T1000 (cell line): ENCODE measurements around the gene SLC12A9.

Source experiments
- DNase-seq: peaks from one replicate; lab custom pipeline; 2025; ENCODE audit warnings: mixed read lengths; lab: John Stamatoyannopoulos, UW

The SLC12A9 gene

DNA sequence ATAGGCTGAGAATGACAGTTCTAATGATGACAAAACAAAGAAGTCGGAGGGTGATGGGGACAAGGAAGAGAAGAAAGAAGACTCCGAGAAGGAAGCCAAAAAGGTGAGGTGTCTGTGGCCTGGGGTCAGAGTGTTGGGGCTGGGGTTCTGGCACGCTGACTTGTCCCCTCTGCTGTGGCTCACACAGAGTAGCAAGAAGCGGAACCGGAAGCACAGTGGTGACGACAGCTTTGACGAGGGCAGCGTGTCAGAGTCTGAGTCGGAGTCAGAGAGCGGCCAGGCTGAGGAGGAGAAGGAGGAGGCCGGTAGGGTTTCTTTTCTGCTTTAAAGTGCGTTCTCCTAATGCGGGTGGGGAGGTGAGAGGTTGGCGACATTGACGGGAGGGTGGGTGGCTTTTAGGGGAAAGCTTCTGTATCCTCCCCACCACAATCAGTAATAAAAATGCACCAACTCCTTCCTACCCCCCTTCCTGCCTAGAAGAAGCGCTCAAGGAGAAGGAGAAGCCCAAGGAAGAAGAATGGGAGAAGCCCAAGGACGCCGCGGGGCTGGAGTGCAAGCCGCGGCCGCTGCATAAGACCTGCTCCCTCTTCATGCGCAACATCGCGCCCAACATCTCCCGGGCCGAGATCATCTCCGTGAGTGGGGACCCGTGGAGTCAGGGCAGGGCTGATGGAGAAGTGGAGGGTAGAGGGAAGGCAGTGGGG, 32.4 kb downstream of the SLC12A9 start:
- DNase-seq, result no peak

DNA sequence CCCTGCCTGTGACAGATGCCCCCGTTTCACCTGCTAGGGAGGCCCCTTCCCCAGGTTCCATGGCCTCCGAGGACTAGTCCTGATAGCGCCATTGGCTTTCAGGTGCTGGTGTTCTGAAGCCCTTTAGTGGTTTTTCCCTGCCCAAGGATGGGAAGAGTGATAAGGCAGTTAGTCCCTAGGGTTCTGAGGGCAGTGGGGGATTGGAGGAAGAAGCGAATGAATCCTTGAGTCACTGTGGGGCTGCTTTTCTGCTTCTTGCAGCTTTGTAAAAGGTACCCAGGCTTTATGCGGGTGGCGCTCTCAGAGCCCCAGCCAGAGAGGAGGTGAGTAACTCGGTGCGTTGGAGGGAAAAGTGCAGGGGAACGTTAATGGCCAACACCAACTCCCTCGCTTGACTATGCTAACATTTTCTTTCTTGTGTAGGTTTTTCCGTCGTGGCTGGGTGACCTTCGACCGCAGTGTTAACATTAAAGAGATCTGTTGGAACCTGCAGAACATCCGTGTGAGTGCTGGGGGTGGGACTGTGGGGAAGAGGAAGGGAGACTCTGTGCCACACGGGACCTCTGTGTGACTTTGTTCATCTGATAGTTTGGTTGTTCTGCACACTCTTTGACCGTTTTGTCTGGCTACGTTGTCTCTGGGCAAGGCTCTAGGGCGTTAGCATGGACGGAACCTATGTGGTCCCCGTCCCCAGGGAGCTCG, 33.1 kb downstream of the SLC12A9 start:
- DNase-seq, result no peak

DNA sequence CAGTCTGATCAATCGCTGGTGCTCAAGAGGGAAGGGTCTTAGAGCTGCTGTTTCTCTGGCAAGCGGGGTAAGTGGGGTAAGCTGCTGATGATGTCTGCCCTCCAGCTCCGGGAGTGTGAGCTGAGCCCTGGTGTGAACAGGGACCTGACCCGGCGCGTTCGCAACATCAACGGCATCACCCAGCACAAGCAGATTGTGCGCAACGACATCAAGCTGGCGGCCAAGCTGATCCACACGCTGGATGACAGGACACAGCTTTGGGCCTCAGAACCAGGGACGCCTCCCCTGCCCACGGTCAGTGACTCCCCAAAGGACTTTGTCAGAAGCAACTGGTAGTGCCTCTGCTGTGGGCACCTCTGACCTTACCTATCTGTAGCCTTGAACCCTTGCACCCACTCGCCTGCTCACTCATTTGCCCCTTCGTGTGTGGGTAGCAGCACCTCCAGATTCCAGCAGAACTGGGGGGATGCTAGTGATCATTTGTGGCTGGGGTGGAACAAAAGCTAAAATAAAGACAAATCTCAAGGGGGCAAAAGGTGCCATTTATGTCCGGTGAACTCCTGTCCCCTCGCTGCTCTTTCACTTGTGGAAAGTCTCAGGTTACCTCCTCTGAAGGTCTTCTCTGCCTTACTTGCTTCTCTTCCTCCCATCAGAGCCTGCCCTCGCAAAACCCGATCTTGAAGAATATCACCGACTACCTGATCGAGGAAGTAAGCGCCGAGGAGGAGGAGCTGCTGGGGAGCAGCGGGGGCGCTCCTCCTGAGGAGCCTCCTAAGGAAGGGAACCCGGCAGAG, 33.8 kb downstream of the SLC12A9 start:
- DNase-seq, result no peak

DNA sequence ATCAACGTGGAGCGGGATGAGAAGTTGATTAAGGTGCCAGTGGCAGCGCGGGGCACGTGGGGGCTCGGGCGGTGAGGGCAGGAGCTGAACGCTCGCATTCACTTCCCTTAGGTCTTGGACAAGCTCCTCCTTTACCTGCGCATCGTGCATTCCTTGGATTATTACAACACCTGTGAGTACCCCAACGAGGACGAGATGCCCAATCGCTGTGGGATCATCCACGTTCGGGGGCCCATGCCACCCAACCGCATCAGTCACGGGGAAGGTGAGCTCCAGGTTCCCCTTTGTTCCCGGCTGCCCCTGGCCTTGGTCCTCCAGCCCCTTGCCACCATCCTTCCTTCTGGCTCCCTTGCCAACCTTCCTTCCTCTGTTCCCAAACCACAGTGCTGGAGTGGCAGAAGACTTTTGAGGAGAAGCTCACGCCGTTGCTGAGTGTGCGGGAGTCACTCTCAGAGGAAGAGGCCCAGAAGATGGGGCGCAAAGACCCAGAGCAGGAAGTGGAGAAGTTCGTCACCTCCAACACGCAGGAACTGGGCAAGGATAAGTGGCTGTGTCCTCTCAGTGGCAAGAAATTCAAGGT, 34.5 kb downstream of the SLC12A9 start:
- DNase-seq, result peak; percentile 9

DNA sequence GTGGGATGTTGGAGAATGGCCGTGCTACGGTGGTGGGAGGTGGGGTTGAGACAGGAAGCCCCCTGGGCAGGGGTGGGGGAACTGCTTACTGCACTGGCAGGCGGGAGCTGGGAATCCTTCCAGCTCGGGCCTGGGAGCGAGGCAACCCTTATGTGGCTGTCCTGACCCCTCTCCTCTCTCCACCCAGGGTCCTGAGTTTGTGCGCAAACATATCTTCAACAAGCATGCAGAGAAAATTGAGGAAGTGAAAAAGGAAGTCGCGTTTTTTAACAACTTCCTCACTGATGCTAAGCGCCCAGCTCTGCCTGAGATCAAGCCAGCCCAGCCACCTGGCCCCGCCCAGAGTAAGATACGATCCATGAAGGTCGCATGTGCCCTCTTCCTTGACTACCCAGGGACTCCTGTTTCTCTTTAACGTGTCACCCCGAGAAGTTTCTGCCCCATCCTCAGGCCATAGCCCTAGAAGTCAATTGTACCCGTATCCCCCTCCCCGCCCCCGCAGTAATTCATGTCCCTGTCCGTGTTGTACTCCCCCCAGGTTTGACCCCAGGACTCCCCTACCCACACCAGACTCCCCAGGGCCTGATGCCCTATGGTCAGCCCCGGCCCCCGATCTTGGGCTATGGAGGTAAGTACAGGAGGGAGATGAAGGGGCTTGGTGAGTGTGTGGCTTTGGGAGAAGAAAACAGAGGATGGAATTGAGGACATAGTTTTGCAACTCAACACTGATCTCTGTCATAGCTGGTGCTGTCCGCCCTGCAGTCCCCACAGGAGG, 35.2 kb downstream of the SLC12A9 start:
- no peak for DNase-seq

DNA sequence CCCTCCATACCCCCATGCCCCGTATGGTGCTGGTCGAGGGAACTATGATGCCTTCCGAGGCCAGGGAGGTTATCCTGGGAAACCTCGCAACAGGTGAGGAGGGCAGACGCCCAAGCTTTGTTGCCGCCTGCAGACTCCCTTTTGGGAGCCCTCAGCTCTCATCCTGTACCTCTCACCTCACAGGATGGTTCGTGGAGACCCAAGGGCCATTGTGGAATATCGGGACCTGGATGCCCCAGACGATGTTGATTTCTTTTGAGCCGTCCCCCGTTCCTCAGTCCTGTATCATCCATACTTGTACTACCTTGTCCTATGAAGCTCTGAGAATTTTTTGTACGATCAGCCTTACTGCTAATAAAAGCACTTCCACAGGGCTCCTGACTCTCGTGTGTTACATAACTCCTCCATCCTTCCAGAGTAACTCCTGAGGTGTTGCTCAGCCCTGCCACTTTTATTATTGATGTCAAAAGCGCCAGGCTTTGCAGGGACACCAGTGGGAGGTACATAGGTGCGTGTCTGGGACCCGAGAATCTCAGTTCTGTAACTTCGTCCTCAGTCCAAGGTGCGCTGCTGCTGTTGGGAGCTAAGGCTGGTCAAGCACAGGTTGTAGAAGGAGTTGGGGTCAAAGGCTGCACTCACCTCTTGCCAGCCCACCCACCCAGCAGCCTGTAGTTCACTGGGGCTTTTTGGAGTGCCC, 35.9 kb downstream of the SLC12A9 start:
- DNase-seq, result no peak

DNA sequence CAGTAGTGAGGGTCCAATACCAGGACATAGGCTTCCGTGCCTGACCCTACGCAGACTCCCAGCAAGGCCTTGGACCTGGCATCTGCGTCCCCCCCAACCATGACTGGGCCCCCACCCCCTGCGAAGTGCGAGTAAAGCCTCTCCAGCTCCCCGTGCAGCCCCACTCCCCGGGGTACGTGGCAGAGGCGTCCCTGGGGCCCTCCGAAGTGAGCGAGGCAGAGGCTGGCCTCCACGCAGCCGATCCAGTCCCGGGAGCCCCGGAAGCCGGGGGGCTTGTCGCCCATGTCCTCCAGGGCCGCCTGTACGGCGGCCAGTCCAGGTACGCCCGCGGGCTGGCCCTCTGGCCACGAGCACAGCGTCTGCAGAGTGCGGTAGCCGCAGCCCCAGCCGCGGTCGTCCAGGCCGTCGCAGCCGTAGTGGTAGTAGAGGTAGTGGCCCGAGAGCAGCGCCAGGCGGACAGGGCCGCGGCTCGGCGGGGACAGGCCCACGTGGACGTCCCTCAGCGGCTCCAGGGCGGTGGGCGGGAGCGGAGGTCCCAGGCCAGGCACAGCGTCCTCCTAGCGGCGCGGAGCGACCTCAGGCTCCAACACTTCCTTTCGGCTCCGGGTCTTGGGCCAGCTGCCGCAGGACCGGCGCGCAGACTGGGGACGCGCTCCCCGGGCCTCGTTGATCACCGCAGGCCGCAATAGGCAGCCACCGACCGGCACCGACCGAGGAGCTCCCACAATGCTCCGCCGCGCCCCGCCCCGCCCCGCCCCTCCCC, 36.7 kb downstream of the SLC12A9 start, which contains the start of gene UFSP1:
UFSP1 (minus strand) TSS at position 728 of the 763 bp plus-strand sequence; CDS start at position 284, 444 bp downstream.
- DNase-seq, result peak; percentile 58

DNA sequence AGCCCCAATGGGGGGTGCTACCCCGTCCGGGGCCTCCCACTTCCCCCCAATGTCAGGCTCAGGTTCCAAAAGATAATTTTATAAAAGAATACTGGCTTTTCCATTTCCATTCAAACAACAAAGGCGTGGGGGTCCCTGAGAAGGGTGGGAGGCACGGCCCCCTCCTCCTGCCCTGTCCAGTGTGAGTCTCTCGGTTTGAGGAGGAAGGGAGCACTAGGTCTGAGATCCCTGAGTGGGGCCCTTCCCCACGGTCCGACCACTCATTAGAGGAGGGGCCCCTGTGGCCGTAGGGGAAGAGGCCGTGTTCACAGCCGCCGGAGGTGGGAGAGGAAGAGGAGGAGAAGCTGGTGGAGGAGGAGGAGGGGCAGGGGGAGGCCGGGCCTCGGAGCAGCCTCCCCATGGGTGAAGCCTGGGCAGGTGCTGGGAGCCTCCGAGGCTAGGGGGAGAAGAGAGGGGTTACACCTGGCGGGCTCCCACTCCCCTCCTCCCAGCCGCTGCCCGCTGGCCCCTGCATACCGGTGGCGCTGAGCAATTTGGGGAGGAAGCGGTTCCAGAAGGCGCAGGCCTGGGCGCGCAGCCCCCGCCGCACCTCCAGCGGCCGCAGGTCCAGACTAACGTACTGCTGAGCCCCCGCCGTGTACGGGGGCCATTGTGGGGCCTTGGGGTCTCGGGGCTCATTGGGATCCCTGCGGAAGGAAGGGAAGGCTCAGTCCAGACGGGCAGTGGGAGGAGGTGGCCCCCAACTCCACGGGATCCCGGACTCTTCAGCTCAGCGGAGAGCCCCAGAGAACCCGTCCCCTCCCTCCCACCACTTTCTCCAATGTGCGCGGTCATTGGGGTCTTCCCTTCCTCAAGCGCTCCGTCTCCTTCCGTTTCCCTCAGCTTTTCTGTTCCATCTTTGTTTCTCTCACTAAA, 38.4 kb downstream of the SLC12A9 start:
- no peak for DNase-seq

DNA sequence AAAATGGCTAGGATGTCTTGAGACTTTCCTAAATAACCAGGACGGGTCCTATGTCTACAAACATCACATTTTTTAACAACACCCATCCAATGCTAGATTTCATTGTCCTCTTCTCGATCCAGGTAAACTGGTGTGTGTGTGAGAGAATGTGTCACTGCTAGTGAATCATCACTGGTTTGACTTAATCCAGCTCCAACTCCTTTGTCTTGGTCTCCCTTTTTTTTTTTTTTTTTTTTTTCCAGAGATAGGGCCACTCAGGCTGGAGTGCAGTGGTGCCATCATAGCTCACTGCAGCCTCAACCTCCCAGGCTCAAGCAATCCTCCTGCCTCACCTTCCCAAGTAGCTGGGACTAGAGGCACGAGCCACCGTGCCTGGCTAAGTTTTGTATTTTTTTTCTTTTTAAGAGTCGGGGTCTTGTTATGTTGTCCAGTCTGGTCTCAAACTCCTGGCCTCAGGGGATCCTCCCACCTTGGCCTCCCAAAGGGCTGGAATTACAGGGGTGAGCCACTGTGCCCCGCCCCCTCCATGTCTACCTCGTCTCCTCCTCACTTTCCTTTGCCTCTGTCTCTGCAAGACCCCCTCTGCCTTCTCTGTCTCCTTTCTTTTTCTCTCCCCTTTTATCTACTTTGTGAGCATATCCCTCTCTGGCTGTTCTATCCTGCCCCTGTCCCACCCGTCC, 39.2 kb downstream of the SLC12A9 start:
- no peak for DNase-seq

DNA sequence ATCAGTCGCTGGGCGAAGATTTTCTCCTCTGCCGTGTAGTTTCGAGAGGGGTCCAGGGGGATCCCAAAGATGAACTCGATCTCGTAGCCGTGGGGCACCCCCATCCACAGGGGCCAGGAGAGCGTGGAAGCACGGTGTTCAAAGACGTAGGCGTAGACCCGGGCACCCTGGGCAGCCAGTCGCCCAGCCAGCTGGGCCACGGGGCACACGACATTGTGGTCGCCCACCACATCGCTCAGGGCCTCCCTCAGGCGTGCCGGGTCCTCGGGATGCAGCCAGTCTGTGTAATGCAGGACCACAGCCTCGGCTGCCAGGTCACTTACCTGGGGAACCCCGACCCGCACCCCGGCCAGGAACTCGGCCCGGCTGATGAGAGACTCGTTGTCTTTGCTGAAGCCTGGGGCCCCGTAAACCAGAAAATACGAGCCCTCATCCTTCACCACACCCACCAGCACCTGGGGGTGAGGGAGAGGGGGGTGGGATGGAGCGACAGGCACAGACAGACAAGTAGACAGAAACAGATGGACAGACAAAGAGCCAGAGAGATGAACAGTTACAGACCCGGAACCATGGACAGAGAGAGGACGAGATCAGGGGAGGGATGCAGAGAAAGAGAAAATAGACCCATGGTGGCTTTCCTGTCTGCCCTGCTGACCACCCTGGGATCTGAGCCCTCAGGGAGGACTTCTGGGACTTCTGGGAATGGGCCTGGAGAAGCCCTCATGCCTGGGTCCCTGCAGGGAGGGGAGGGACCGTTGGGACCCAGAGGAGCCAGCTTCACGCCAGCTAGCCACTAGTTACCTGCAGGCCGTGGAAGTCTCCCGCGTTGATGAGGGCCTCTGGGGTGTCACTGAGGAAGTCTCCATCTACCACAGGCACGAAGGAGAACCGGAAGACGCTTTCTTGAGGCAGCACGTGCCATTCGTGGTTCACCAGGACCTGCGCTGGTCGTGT, 40.1 kb downstream of the SLC12A9 start:
- no peak for DNase-seq

DNA sequence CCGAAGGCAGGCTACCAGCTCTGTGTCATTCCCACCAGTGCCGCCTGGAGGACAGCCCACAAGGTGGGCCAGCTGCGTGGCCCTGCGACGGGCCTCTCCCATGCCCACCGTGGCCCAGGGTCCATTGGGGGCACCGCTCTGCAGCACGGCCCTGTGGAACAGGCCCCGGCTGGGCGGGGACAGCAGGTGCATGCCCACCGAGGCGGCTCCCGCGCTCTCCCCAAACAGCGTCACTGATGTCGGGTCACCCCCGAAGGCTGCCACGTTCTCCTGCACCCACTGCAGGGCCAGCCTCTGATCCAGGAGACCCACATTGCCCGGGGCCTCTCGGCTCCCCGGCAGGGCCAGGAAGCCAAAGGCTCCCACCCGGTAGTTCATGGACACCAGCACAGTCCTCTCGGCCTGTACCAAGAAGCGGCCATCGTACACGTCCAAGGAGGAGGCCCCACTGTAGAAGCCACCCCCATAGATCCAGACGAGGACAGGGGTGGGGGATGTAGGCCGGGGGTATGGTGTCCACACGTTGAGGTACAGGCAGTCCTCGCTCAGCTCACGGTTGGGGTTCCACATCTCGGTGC, 40.9 kb downstream of the SLC12A9 start:
- DNase-seq, result no peak

DNA sequence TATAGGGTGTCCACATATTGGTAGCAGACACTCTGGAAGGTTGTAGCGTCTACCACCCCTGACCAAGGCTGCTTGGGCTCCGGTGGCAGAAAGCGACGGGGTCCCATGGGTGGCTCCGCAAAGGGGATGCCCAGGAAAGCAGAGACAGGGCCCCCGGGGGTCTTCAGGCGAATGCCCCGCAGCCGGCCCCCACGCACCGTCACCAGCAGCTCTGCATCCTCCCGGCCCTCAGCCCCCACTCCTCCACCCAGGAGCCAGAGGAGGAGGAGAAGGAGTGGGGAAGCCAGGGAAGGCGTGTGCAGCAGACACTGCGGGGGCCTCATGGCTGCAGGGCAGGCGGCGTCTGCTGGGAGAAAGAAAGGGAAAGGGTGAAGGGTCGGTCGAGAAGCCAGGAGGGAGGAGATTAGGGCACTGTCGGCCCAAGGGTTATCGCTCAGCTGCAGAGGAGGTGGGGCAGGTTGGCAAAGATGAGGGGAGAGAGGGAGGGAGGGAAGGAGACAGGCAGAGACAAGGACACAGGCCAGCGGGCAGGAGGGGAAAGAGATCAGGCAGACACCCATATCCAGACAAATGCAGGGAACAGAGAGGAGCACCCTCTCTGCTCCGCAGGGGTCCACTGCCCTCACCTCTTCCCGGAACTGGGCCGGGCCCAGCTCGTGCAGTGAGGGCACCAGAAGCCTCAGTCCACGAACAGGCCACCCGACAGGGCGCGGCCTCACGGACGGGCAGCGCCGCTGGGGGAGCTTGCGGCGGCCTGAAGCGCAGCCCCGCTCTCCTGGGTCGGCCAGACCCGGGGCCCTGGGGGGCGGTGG, 41.6 kb downstream of the SLC12A9 start:
- no peak for DNase-seq

DNA sequence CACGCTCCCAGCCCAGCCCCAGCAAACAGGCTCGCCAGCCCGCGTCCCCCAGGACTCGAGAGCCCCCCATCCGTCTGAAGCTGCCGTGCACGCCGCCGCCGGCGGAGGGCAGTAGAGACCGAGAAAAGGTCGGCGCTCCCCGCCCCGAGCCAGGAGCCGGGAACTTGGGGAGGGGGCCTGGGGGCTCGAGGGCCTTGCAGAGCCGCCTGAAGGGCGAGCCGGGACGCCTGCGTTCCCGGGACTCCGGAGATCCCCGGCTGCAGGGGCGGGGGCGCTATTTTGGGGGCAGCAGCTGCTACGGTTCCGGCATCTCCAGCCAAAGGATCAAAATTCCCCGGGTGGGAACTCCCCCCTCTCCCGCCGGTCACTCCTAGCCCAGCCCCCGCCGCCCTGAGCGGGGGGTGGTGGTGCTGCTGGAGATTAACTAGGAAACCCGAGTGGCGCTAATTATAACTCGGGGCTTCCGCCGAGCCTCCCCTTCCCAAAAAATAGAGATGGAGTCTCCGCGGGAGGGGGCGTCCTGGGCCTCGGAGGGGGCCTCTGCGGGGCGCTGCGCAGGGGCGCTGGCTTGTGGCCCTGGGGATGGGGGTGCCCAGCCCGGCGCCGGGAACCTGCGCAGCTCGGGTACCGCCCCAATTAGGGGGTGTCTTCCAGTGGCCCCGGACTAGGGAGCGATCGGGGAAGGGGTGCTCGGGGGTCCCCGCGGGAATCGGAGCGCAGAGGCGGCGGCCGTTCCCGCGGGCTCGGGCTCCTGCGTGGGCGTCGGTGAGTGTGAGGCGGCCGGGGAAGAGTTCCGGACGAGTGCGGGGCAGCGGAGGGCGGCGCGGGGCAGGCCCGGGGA, 42.6 kb downstream of the SLC12A9 start:
- DNase-seq, result no peak

DNA sequence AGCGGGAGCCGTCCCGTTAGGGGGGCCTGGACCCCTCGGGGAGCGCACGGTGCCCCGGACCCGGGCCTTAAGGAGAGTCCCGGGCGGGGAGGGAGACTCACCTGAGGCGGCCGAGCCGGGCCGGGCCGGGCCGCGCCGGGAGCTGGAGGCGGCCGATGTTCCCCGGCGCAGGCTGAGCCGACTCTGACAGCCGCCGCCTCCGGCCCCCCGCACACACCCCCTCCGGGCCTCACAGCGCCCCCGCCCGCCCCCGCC, 43.1 kb downstream of the SLC12A9 start, which contains the start of gene ACHE:
ACHE (minus strand) TSS at position 188 of the 255 bp plus-strand sequence. CDS start 1,656 bp downstream, outside the sequence.
- no peak for DNase-seq
